ENCODE data around the gene UBAP1. TPM values are rescaled to one million over a fixed set of nuclear protein-coding genes. Genes with fewer than 3 reads are reported as not detected.
"Not testable (repeated sequence)": the region's sequence is repeated elsewhere in the genome, so short reads cannot be mapped to it uniquely, and the experiment has no call there.

Gene UBAP1
- total RNA-seq, 1 donor from 2014 or later, result 40.6 TPM

DNA sequence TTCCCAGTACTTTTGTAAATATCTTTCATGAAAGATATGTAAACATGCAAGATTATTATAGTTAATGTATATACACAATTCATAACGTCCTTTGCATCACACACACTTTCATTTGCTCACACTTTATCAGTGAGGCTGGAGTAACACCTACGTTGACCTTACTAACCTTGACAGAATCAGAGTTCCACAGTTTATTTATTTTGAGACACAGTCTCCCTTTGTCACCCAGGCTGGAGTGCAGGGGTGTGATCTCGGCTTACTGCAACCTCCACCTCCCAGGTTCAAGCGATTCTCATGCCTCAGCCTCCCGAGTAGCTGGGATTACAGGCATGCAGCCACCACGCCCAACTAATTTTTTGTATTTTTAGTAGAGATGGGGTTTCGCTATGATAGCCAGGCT is 122.2 kb downstream of the UBAP1 start:
- intact Hi-C loops (cut with DNase I); DNase-seq (ENCODE audit: low spot score): not testable (repeated sequence)

Other genes with a start within 250 kb of the UBAP1 start
- 21.5 TPM for gene UBAP2, start 130.2 kb upstream of the UBAP1 start, total RNA-seq
- gene DCAF12, start 52.3 kb upstream of the UBAP1 start, total RNA-seq, result 15.7 TPM
- gene KIF24, start 150.2 kb downstream of the UBAP1 start, total RNA-seq, result 0.89 TPM
- 23.0 TPM for gene NUDT2, start 150.5 kb downstream of the UBAP1 start, total RNA-seq
- 9.7 TPM for gene MYORG, start 197.9 kb downstream of the UBAP1 start, total RNA-seq